CD14-positive monocyte (primary cell): ENCODE measurements around the gene UVSSA. TPM values are rescaled to one million over a fixed set of nuclear protein-coding genes. Genes with fewer than 3 reads are reported as not detected.

ENCODE experiments used
- DNase-seq, 3 donors: peaks; one replicate each; pipeline ENCODE4 v3.0.0-alpha.2; 2011 to 2022
- H2AFZ ChIP-seq: 2 replicates; pipeline ENCODE4 v1.6.0; 2012; ENCODE audit warnings: mild to moderate bottlenecking, low read depth, low read length, inconsistent platforms; ENCODE audit not compliant: insufficient read depth, poor library complexity, severe bottlenecking
- H3K27ac ChIP-seq, 2 donors: 1 replicate in 1 of 2; 2 replicates in 1 of 2; pipeline ENCODE4 v1.5.1; 2012 to 2013; ENCODE audit warnings: low read length in 2 of 2, control low read depth in 1 of 2, inconsistent platforms in 1 of 2, low read depth in 1 of 2, mild to moderate bottlenecking in 1 of 2
- H3K27me3 ChIP-seq, 2 donors: one replicate each; pipeline versions ENCODE4 v1.6.0 to v1.6.1; 2011 to 2013; ENCODE audit warnings: low read length in 2 of 2; ENCODE audit not compliant: control insufficient read depth in 2 of 2, insufficient read depth in 2 of 2
- H3K36me3 ChIP-seq, 2 donors: replicated peaks in 1 of 2; 1 replicate in 1 of 2; 2 replicates in 1 of 2; pipeline versions ENCODE4 v1.5.1 to v1.6.1; 2012 to 2013; ENCODE audit warnings: low read length in 2 of 2, control low read depth in 1 of 2, inconsistent platforms in 1 of 2, mild to moderate bottlenecking in 1 of 2; ENCODE audit not compliant: insufficient read depth in 2 of 2, control insufficient read depth in 1 of 2
- H3K4me1 ChIP-seq, 2 donors: 1 replicate in 1 of 2; 2 replicates in 1 of 2; pipeline versions ENCODE4 v1.5.1 to v1.6.1; 2012 to 2013; ENCODE audit warnings: low read length in 2 of 2, control low read depth in 1 of 2, inconsistent platforms in 1 of 2, mild to moderate bottlenecking in 1 of 2, moderate library complexity in 1 of 2; ENCODE audit not compliant: insufficient read depth in 2 of 2, control insufficient read depth in 1 of 2
- H3K4me2 ChIP-seq: replicated peaks from 2 replicates; pipeline ENCODE3; 2012; ENCODE audit warnings: low read length, moderate library complexity, mild to moderate bottlenecking; ENCODE audit not compliant: poor library complexity, severe bottlenecking; ENCODE audit errors: extremely low read depth
- H3K4me3 ChIP-seq, 3 experiments: fragments of 200-600 bp in 1 of 3; sonication (generic) in 1 of 3; replicated peaks in 1 of 3; 1 replicate in 2 of 3; 2 replicates in 1 of 3; pipeline ENCODE4 v1.5.1; 2011 to 2013; ENCODE audit warnings: low read length in 3 of 3, mild to moderate bottlenecking in 3 of 3, control low read depth in 2 of 3, low read depth in 2 of 3, inconsistent platforms in 1 of 3, moderate library complexity in 1 of 3
- H3K79me2 ChIP-seq: 2 replicates; pipeline ENCODE4 v1.6.0; 2012; ENCODE audit warnings: mild to moderate bottlenecking, control low read depth, inconsistent platforms, low read length, moderate library complexity; ENCODE audit not compliant: insufficient read depth
- H3K9ac ChIP-seq: 2 replicates; pipeline ENCODE4 v1.6.0; 2017; ENCODE audit warnings: low read length, mild to moderate bottlenecking; ENCODE audit not compliant: insufficient read depth, poor library complexity, severe bottlenecking
- H3K9me3 ChIP-seq, 2 donors: replicated peaks in 1 of 2; 1 replicate in 1 of 2; 2 replicates in 1 of 2; pipeline versions ENCODE4 v1.5.1 to v1.6.1; 2012 to 2013; ENCODE audit warnings: low read length in 2 of 2, control low read depth in 1 of 2; ENCODE audit not compliant: control insufficient read depth in 1 of 2, insufficient read depth in 1 of 2
- H4K20me1 ChIP-seq: 2 replicates; pipeline ENCODE4 v1.6.0; 2012; ENCODE audit warnings: mild to moderate bottlenecking, low read length, control low read depth, moderate library complexity; ENCODE audit not compliant: insufficient read depth
- H3K27ac Mint-ChIP-seq, 7 donors: one replicate each; pipeline ENCODE4 v1.8.0; 2020; ENCODE audit warnings: mild to moderate bottlenecking in 7 of 7, mixed read lengths in 7 of 7, moderate library complexity in 6 of 7, inconsistent platforms in 2 of 7
- H3K27me3 Mint-ChIP-seq, 3 donors: one replicate each; pipeline ENCODE4 v1.8.0; 2021 to 2022; ENCODE audit warnings: low read depth in 3 of 3, mild to moderate bottlenecking in 3 of 3, mixed read lengths in 3 of 3, moderate library complexity in 3 of 3, inconsistent platforms in 1 of 3
- H3K36me3 Mint-ChIP-seq, 2 donors: one replicate each; pipeline ENCODE4 v1.8.0; 2020; ENCODE audit warnings: mixed read lengths in 2 of 2, inconsistent platforms in 1 of 2, mild to moderate bottlenecking in 1 of 2
- H3K4me1 Mint-ChIP-seq: one replicate; pipeline ENCODE4 v1.8.0; 2020; ENCODE audit warnings: mild to moderate bottlenecking, mixed read lengths
- H3K4me3 Mint-ChIP-seq, 2 donors: one replicate each; pipeline ENCODE4 v1.8.0; 2020; ENCODE audit warnings: mild to moderate bottlenecking in 2 of 2, mixed read lengths in 2 of 2, moderate library complexity in 1 of 2
- H3K9me3 Mint-ChIP-seq, 7 donors: one replicate each; pipeline ENCODE4 v1.8.0; 2020 to 2022; ENCODE audit warnings: mixed read lengths in 7 of 7, mild to moderate bottlenecking in 6 of 7, moderate library complexity in 6 of 7, inconsistent platforms in 2 of 7
- CTCF ChIP-seq: fragments of 200-600 bp; IDR thresholded peaks from one replicate; pipeline ENCODE4 v1.8.0; 2022; ENCODE audit warnings: antibody characterized with exemption, mild to moderate bottlenecking
- WGBS: methylation state at CpG from one replicate; pipeline ENCODE4 v1.1.5; 2013; ENCODE audit warnings: missing lambda C conversion rate; ENCODE audit not compliant: insufficient coverage; 5-methylcytosine and 5-hydroxymethylcytosine counted together
- intact Hi-C, 2 donors: fragments of 100-400 bp; cut with micrococcal nuclease; formaldehyde crosslinking; loops; one replicate each; pipeline versions ENCODE4 v1.15.0 to v1.15.1; 2023
- polyA plus RNA-seq, 3 donors: library from polyadenylated mRNA; depleted of rRNA in 1 of 3; unstranded in 2 of 3; stranded (reverse) in 1 of 3; fragments of 300-500 nt in 2 of 3; fragments of >200 nt in 1 of 3; fragmentation: Illumina TruSeq in 2 of 3; gene quantifications; 1 replicate in 2 of 3; 2 replicates in 1 of 3; pipeline ENCODE4 v1.2.3, GENCODE V29; 2012 to 2021

Gene UVSSA
- polyA plus RNA-seq, 3 donors = 2.6 to 54.0 (median 4.8) TPM

- intact Hi-C loops = no loop called here
- peaks cover 4% of the 10 kb centered on the region for H3K4me1 Mint-ChIP-seq
- Histone ChIP-seq H3K27ac (no peak overlapping the region), H3K9me3 (no peaks in the 10 kb centered on the region), H3K27me3 (no peaks in the 10 kb centered on the region), H3K36me3 (peaks cover 66 to 76% of the 10 kb centered on the region in 2 donors), H3K9ac (no peak overlapping the region), H3K4me3 (no peak overlapping the region), H3K79me2 (peaks cover 9% of the 10 kb centered on the region), H3K4me1 (no peaks in the 10 kb centered on the region), H4K20me1 (no peaks in the 10 kb centered on the region), H2AFZ (no peak overlapping the region), H3K4me2 (no peak overlapping the region)
- no peak for DNase-seq
- H3K9me3 Mint-ChIP-seq = no peaks in the 10 kb centered on the region
- peaks cover 42 to 82% of the 10 kb centered on the region in 2 donors for H3K36me3 Mint-ChIP-seq
- TF ChIP-seq CTCF = no peak
- peaks cover 0 to 1% (median 0%) of the 10 kb centered on the region in 3 donors for H3K27me3 Mint-ChIP-seq
- 95% methylated on average over 30 of the region's 36 CpGs for WGBS
- H3K27ac Mint-ChIP-seq = no peak overlapping the region
- H3K4me3 Mint-ChIP-seq = no peak overlapping the region
Observed at GRCh38 chr4:1354136-1354982, 7.4 kb downstream of the UVSSA start.

- Histone ChIP-seq H3K27ac (no peak overlapping the region), H3K27me3 (no peaks in the 10 kb centered on the region), H3K4me1 (no peaks in the 10 kb centered on the region), H4K20me1 (no peaks in the 10 kb centered on the region), H3K9ac (no peak overlapping the region), H3K9me3 (no peaks in the 10 kb centered on the region), H3K4me3 (no peak overlapping the region), H3K36me3 (peaks cover 62 to 76% of the 10 kb centered on the region in 2 donors), H3K79me2 (peaks cover 4% of the 10 kb centered on the region), H2AFZ (no peak overlapping the region), H3K4me2 (no peak overlapping the region)
- Mint-ChIP-seq H3K9me3 (no peaks in the 10 kb centered on the region), H3K27me3 (peaks cover 0 to 1% (median 0%) of the 10 kb centered on the region in 3 donors), H3K36me3 (peaks cover 41 to 80% of the 10 kb centered on the region in 2 donors), H3K4me1 (peaks cover 4% of the 10 kb centered on the region), H3K27ac (no peak overlapping the region), H3K4me3 (no peak overlapping the region)
- intact Hi-C loops = no loop called here
- TF ChIP-seq CTCF = no peak
- 97% methylated on average over 16 of the region's 18 CpGs for WGBS
- DNase-seq = no peak
Observed at GRCh38 chr4:1354983-1355275, 7.9 kb downstream of the UVSSA start.
